ENCODE measurements around the gene ESAM. TPM values are rescaled to one million over a fixed set of nuclear protein-coding genes. Genes with fewer than 3 reads are reported as not detected.

Gene ESAM
- total RNA-seq, 1 experiment from 2014 or later: 0.92 TPM

- H3K79me2 ChIP-seq (ENCODE audit: insufficient read depth, low read length): no peaks in the 10 kb centered on the region
- Mint-ChIP-seq H3K9me3 (no peaks in the 10 kb centered on the region), H3K36me3 (ENCODE audit: insufficient read depth in 1 of 3, low read depth in 3 of 3) (no peaks in the 10 kb centered on the region), H3K4me3 (no peak overlapping the region), H3K27me3 (ENCODE audit: low read depth) (peaks cover 39% of the 10 kb centered on the region), H3K27ac (no peak overlapping the region), H3K4me1 (peaks cover 10% of the 10 kb centered on the region in 2 experiments)
- no peak overlapping the region for H4K5ac ChIP-seq (ENCODE audit: insufficient read length, low read depth, low read length)
- H4K20me1 ChIP-seq (ENCODE audit: control insufficient read depth, insufficient read depth, insufficient read length): no peaks in the 10 kb centered on the region
- no peak overlapping the region for H3K23ac ChIP-seq (ENCODE audit: insufficient read length, low read depth, low read length)
- no peak overlapping the region for H2BK20ac ChIP-seq (ENCODE audit: low read depth, low read length, poor library complexity, severe bottlenecking)
- no peak for DNase-seq
- H3K79me1 ChIP-seq (ENCODE audit: insufficient read depth, low read depth, low read length, poor library complexity, severe bottlenecking): no peaks in the 10 kb centered on the region
- no peak overlapping the region for H2AFZ ChIP-seq (ENCODE audit: low read length)
- TF ChIP-seq, protein P1, sequence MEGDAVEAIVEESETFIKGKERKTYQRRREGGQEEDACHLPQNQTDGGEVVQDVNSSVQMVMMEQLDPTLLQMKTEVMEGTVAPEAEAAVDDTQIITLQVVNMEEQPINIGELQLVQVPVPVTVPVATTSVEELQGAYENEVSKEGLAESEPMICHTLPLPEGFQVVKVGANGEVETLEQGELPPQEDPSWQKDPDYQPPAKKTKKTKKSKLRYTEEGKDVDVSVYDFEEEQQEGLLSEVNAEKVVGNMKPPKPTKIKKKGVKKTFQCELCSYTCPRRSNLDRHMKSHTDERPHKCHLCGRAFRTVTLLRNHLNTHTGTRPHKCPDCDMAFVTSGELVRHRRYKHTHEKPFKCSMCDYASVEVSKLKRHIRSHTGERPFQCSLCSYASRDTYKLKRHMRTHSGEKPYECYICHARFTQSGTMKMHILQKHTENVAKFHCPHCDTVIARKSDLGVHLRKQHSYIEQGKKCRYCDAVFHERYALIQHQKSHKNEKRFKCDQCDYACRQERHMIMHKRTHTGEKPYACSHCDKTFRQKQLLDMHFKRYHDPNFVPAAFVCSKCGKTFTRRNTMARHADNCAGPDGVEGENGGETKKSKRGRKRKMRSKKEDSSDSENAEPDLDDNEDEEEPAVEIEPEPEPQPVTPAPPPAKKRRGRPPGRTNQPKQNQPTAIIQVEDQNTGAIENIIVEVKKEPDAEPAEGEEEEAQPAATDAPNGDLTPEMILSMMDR (conservative IDR thresholded peaks at IDR 0.05): no peak
- no peak overlapping the region for H4K8ac ChIP-seq (replicated peaks; ENCODE audit: insufficient read length, low read depth, low read length)
- no peak overlapping the region for H3K18ac ChIP-seq (ENCODE audit: insufficient read length, low read depth, low read length)
- H2BK15ac ChIP-seq (ENCODE audit: low read depth, low read length): no peak overlapping the region
- H2BK120ac ChIP-seq (ENCODE audit: low read depth, low read length, poor library complexity, severe bottlenecking): no peak overlapping the region
- H2AK5ac ChIP-seq (ENCODE audit: insufficient read length, low read length): no peak overlapping the region
- no peaks in the 10 kb centered on the region for H3K9me3 ChIP-seq (ENCODE audit: control insufficient read depth, low read depth, low read length)
- no peak overlapping the region for H3K4me2 ChIP-seq (ENCODE audit: insufficient read depth, insufficient read length, low read length)
- WGBS (ENCODE audit: extremely low coverage, insufficient read length, low lambda C conversion rate): no CpG with 5 or more reads among the region's 4 CpGs
- H4K91ac ChIP-seq (ENCODE audit: insufficient read length, low read depth, low read length): no peak overlapping the region
- H3K14ac ChIP-seq (ENCODE audit: insufficient read depth, low read length): no peak overlapping the region
- H3K23me2 ChIP-seq (ENCODE audit: insufficient read length, low read depth, low read length, poor library complexity, severe bottlenecking): no peaks in the 10 kb centered on the region
- no peaks in the 10 kb centered on the region for H3K4me1 ChIP-seq (ENCODE audit: insufficient read depth, low read length)
- H3K4ac ChIP-seq (ENCODE audit: low read depth, low read length): no peak overlapping the region
- no peak overlapping the region for H3T11ph ChIP-seq (ENCODE audit: low read length)
- no peak overlapping the region for H2BK5ac ChIP-seq (ENCODE audit: insufficient read length, low read length)
- no peak overlapping the region for H3K27ac ChIP-seq (ENCODE audit: insufficient read length, low read depth, low read length)
- H3K27me3 ChIP-seq (ENCODE audit: insufficient read depth, low read length): peaks cover 5% of the 10 kb centered on the region; the same call in 1 of the 2 replicates
- H2BK12ac ChIP-seq (ENCODE audit: insufficient read length, low read depth, low read length): no peak overlapping the region
- no peak overlapping the region for H3K56ac ChIP-seq (ENCODE audit: insufficient read length, low read depth, low read length)
- H3K9ac ChIP-seq (ENCODE audit: extremely low read depth, insufficient read length, low read length): no peak overlapping the region
Observed at GRCh38 chr11:124732230-124732629, 29.9 kb downstream of the ESAM start.

Measured in H9 (cell line).